Large intestine (tissue), 3 donors: ENCODE results near the gene RANBP9. TPM values are rescaled to one million over a fixed set of nuclear protein-coding genes. Genes with fewer than 3 reads are reported as not detected.

Experiments used
- DNase-seq, 2 donors: peaks; one replicate each; pipeline versions ENCODE4 v3.0.0 to v3.0.0-alpha.2; 2013
- H3K27ac ChIP-seq: one replicate; pipeline ENCODE4 v1.5.1; 2013; ENCODE audit warnings: low read length
- H3K27me3 ChIP-seq: 2 replicates; pipeline ENCODE4 v1.6.1; 2013; ENCODE audit warnings: low read length; ENCODE audit not compliant: control insufficient read depth, insufficient read depth
- H3K36me3 ChIP-seq: 2 replicates; pipeline ENCODE4 v1.6.1; 2013; ENCODE audit warnings: low read length; ENCODE audit not compliant: control insufficient read depth, insufficient read depth
- H3K4me1 ChIP-seq: one replicate; pipeline ENCODE4 v1.6.1; 2013; ENCODE audit warnings: low read length; ENCODE audit not compliant: control insufficient read depth, insufficient read depth
- H3K4me3 ChIP-seq: one replicate; pipeline ENCODE4 v1.5.1; 2013; ENCODE audit warnings: low read length
- H3K9me3 ChIP-seq: one replicate; pipeline ENCODE4 v1.6.1; 2013; ENCODE audit warnings: mild to moderate bottlenecking, low read depth, low read length, moderate library complexity; ENCODE audit not compliant: control insufficient read depth
- WGBS: methylation state at CpG from one replicate; pipeline ENCODE4 v1.1.5; 2013; ENCODE audit warnings: low lambda C conversion rate; ENCODE audit not compliant: insufficient coverage; 5-methylcytosine and 5-hydroxymethylcytosine counted together
- polyA plus RNA-seq: library from polyadenylated mRNA; unstranded; fragments of 120-200 nt; gene quantifications from one replicate; pipeline ENCODE4 v1.2.1, GENCODE V29; 2013

Gene RANBP9
- polyA plus RNA-seq, 1 donor = 27.8 TPM

DNA sequence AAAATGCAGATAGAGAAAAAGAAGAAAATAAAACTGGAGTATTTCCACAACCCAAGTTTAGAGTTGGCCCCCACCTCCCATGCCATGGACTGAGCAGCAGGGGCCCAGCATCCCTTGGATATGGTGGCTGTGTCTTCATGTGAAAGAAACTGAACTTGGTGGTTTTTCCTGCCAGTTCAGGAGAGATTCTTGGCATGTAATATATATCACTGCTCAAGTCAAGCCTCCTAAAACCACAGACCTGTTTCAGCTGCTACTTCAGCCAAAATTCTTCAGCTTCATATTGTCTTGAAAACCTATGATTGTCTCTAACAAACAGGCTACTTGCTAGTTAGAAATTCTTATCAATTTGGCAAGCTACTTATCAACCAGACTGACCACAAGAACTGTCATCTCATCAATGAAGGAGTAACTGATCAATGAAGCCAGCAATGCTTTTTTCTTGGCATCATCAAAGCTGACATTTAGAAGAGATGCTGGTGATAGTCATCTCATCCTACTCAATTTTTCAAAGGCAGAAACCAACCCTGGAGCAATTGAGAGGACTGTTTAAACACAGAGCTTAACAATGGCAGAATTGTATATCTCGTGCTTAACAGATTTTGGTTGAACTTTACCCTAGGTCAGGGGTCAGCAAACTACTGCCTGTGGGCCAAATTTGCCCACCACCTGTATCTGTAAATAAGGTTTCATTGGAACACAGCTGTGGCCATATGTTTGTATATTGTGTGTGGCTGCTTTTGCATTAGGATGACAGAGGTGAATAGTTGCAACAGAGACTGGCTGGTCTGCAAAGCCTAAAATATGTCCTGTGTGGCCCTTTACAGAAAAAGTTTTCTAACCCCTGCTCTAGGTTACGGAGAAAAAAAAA, 106.9 kb downstream of the RANBP9 start:
- H3K4me3 ChIP-seq = no peak overlapping the region
- H3K27ac ChIP-seq = no peak overlapping the region
- no peaks in the 10 kb centered on the region for H3K9me3 ChIP-seq
- H3K4me1 ChIP-seq = no peaks in the 10 kb centered on the region
- peaks cover 21% of the 10 kb centered on the region for H3K36me3 ChIP-seq
- WGBS = no CpG with 5 or more reads among the region's 2 CpGs
- no peaks in the 10 kb centered on the region for H3K27me3 ChIP-seq
- DNase-seq = no peak

DNA sequence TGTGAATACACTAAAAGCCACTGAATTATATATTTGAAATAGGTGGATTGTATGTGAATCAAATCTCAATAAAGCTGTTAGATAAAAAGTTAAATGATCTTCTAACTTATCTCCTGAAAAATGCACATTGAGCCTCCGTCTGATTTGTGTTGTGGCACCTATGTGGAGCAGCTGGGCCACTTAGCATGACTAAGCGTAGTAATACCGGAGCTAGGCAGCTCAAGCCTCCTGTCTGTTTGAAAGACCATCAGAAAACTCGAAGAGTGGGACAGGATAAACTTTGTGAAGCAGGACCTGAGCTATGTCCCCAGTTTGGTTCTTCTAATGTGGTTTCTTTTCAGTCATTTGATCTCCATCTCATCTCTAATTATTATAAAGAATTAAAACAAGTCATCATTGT, 107.5 kb downstream of the RANBP9 start:
- no peaks in the 10 kb centered on the region for H3K9me3 ChIP-seq
- WGBS = no CpG with 5 or more reads among the region's 4 CpGs
- DNase-seq = no peak
- no peak overlapping the region for H3K27ac ChIP-seq
- H3K4me1 ChIP-seq = no peaks in the 10 kb centered on the region
- H3K36me3 ChIP-seq = peaks cover 21% of the 10 kb centered on the region
- H3K4me3 ChIP-seq = no peak overlapping the region
- H3K27me3 ChIP-seq = no peaks in the 10 kb centered on the region

DNA sequence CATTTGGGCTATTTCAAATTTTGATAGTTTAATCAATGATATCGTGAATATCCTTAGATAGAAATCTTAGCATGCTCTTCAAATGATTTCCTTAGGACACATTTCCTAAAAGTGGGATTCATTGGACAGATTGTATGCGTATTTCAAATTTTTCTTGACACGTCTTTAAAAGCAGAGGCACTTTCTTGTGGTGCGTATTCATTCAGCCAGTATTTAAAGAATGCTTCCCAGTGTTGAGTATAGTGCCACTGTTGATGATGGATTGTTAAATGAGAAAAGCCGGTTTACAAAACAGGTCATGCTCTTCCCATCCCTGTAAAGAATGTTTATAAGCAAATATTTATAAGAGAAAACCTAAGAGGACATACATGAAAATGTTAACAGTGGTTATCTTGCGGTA, 111.6 kb downstream of the RANBP9 start:
- no peak for DNase-seq
- Histone ChIP-seq H3K9me3 (no peaks in the 10 kb centered on the region), H3K27ac (no peak overlapping the region), H3K4me3 (no peak overlapping the region), H3K27me3 (no peaks in the 10 kb centered on the region), H3K4me1 (no peaks in the 10 kb centered on the region), H3K36me3 (peaks cover 34% of the 10 kb centered on the region)
- 49% methylated on average over 3 of the region's 6 CpGs for WGBS

DNA sequence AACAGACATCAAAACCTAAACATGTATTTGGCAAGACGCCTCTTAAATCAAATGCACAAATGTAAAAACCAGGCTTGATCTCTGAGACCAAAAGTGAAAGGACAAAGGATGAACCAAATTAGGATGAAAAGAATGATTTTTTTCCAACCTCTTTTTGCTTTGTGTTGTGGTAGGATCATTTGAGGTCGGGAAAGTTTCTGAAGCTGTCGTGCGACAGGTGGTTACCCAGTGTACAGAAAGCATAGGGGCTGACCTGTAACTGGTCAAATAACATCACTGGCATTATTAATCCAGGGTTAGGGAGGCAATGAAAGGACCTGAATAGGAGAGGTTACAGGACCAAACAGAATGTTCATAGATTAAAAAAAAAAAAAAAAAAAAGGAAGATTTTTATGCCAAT, 114.6 kb downstream of the RANBP9 start:
- DNase-seq = no peak
- Histone ChIP-seq H3K4me3 (no peak overlapping the region), H3K27ac (no peak overlapping the region), H3K36me3 (peaks cover 48% of the 10 kb centered on the region), H3K4me1 (no peaks in the 10 kb centered on the region), H3K27me3 (no peaks in the 10 kb centered on the region), H3K9me3 (no peaks in the 10 kb centered on the region)
- WGBS = 75% methylated on average over 1 of the region's 4 CpGs

DNA sequence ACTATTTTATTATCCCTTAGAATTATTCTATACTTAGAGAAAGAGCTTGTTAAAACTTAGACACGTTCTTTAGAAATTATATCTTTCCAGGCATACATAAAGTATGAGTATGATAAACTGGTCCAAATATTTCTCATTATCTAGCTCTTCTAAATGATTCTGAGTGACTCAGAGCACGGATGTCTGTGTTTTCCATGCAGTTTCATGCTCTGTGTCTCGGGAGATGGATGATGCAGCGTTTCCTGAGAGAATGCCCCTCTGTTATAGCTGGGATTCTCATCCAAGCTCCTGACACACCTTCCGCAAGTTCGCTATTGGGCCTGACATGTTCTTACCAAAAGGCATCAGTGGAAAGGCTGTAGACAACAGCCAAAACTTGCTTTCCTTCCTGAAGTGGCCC, 117.9 kb downstream of the RANBP9 start:
- 100% methylated on average over 1 of the region's 6 CpGs for WGBS
- H3K4me3 ChIP-seq = no peak overlapping the region

DNA sequence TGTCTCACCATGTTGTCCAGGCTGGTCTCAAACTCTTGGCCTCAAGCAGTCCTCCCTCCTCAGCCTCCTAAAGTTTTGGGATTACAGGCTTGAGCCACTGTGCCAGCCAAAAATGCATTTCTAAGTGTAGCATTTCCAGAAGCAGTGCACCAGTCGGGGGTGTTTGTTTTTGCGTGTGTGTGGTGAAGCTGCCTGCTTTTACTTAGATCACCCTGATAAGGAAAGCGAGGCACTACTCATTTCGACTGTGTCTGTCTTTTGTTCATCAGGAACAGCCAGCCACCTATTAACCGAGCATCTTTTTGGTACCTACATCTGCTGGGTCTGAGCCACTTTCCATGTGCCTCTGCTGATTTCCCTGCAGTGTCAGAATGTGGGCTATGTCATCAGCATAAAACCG, 118.5 kb downstream of the RANBP9 start:
- Histone ChIP-seq H3K36me3 (peaks cover 47% of the 10 kb centered on the region), H3K9me3 (no peaks in the 10 kb centered on the region), H3K27me3 (no peaks in the 10 kb centered on the region), H3K27ac (no peak overlapping the region), H3K4me3 (no peak overlapping the region), H3K4me1 (no peaks in the 10 kb centered on the region)
- no peak for DNase-seq
- no CpG with 5 or more reads among the region's 6 CpGs for WGBS

More for the DNA sequence above, 117.9 kb downstream of the RANBP9 start:
- Histone ChIP-seq H3K9me3 (no peaks in the 10 kb centered on the region), H3K4me1 (no peaks in the 10 kb centered on the region), H3K27ac (no peak overlapping the region), H3K27me3 (no peaks in the 10 kb centered on the region), H3K36me3 (peaks cover 50% of the 10 kb centered on the region)
- no peak for DNase-seq

DNA sequence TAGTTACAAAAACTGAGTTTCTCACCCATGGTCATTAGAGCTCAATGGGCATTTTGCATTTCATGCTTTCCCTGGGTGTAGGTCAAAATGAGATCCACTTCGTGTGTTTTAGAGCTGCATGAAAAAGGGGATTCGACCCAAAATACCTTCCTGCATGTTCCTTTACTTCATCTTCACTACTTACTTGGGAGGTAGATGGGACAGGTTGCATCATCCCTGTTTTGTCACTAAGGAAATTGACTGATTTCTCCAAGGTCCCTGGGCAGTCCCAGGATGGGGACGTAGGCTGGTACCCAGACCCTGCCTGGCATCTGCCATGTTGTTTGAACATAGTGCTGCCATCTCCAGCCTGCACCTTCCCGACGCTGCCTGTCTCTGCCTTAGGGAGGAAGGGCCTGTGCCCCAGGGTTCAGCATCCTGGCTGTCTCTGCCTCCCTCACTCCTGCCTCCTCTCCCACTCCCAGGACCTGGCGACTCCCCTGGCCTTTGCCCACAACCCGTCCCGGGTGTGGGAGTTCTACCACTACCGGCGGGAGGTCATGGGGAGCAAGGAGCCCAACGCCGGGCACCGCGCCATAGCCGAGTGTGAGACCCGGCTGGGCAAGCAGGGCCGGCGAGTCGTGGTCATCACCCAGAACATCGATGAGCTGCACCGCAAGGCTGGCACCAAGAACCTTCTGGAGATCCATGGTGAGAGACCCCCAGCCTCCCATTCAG, 120.3 kb downstream of the RANBP9 start:
- Histone ChIP-seq H3K9me3 (no peaks in the 10 kb centered on the region), H3K4me3 (no peak overlapping the region), H3K27me3 (no peaks in the 10 kb centered on the region), H3K4me1 (no peaks in the 10 kb centered on the region), H3K27ac (no peak overlapping the region), H3K36me3 (peaks cover 52% of the 10 kb centered on the region)
- no CpG with 5 or more reads among the region's 21 CpGs for WGBS
- no peak for DNase-seq

DNA sequence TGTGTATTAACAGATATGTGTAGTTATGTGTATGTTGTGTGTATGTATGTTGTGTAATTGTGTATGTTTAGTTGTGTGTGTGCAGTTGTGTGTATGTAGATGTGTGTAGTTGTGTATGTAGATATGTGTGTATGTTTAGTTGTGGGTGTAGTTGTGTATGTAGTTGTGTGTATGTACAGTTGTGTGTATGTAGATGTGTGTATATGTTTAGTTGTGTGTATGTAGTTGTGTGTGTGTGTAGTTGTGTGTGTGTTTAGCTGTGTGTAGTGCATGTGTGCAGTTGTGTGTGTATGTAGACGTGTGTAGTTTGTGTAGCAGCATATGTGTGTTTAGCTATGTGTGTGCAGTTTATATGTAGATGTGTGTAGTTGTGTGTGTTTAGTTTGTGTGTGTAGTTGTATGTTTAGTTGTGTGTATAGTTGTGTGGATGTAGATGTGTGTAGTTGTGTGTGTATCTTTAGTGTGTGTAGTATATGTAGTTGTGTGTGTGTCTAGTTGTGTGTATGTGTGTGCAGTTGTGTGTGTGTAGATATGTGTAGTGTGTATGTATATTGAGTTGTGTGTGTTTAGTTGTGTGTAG, 121.0 kb downstream of the RANBP9 start:
- Histone ChIP-seq H3K27me3 (no peaks in the 10 kb centered on the region), H3K36me3 (peaks cover 49% of the 10 kb centered on the region), H3K4me3 (no peak overlapping the region), H3K27ac (no peak overlapping the region), H3K9me3 (no peaks in the 10 kb centered on the region), H3K4me1 (no peaks in the 10 kb centered on the region)
- DNase-seq = no peak
- no CpG with 5 or more reads among the region's 1 CpG for WGBS

DNA sequence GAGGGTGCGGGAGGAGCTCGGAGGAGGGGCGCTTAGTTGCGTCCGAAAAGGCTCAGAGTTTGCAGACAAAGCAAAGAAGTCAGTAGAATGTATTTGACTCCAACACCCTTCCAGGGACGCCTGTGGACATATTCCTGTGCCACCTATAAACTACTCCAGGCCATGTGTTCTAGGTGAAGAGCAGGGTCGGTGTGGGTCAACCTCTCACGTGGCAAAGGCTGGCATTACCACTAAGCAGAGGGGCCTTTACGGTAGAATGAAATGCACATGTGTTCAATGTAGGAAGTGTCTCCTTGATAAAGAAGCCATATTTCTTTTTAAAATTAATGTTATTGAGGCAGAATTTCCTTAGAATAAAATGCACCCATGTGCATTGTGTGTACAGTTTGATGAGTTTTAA, 121.8 kb downstream of the RANBP9 start:
- Histone ChIP-seq H3K9me3 (no peaks in the 10 kb centered on the region), H3K4me1 (no peaks in the 10 kb centered on the region), H3K27me3 (no peaks in the 10 kb centered on the region), H3K36me3 (peaks cover 44% of the 10 kb centered on the region), H3K4me3 (no peak overlapping the region), H3K27ac (no peak overlapping the region)
- WGBS = no CpG with 5 or more reads among the region's 9 CpGs
- DNase-seq = no peak

DNA sequence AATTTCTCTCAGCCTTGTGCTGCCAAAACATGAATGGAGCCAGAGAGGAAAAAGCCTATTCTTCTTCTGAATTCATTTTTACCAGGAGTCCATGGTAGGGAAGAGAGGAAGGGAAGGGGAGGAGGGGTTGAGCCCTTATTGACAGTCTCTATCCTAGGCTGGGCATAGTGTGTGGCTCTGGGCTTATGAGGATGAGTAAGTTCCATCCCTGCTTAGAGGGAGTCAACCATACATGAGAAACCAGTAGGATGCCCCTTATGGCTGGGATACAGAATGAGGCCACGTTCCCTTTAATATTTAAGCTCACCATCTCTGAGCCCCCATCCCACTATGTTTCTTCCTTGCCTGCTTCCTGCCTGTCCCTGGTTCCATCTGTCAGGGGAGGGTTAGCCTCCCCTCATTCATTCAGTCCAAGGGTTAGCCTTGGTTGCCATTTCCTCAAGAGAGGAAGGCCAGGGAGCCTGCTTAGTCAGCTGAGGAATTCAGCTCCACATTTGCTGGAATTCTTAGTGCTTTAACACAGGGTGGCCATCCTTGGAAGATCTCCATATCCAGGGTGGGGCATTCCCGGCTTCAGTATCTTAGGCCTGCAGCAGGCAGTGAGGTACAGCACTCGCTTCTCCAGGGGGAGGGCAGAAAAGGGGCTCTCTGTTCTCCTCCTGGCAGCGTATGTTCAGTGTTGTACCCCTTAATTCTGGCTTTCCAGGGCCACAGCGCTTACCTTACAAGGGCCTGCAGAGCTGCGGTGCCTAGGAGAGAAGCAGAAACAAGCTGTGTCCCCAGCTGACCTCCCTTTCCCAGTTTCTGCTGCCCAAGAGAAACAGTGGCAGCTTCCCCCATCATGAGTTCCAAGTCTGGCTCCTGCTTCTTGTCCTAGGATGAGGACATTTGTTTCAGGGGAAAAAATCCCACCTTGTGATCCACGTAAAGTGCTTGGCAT, 124.8 kb downstream of the RANBP9 start:
- Histone ChIP-seq H3K36me3 (peaks cover 29% of the 10 kb centered on the region), H3K4me1 (no peaks in the 10 kb centered on the region), H3K9me3 (no peaks in the 10 kb centered on the region), H3K4me3 (no peak overlapping the region), H3K27ac (no peak overlapping the region), H3K27me3 (no peaks in the 10 kb centered on the region)
- WGBS = no CpG with 5 or more reads among the region's 7 CpGs
- DNase-seq = no peak
